Embryonic facial prominence (tissue), 1 donor: Measurements from ENCODE around the gene PPIL6.
"Not testable (repeated sequence)": the region's sequence is repeated elsewhere in the genome, so short reads cannot be mapped to it uniquely, and the experiment has no call there.

Source experiments
- DNase-seq: peaks from one replicate; pipeline ENCODE4 v3.0.0-alpha.2; 2016; ENCODE audit errors: extremely low spot score

Gene PPIL6

DNA sequence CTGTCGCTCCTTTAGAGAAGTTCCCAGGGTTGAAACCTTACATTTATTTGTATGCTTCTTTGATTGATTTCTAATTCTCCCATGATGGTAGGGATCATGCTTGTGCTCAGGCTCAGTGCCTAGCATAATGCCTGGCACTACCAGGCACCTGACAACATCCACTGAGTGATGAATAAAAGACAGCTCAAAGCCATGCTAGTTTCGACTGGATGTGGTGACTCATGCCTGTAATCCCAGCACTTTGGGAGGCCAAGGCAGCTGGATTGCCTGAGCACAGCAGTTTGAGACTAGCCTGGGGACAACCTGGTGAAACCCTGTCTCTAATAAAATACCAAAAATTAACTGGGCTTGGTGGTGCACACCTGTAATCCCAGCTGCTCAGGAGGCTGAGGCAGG lies 46.5 kb downstream of the PPIL6 start:
- no peak for DNase-seq

DNA sequence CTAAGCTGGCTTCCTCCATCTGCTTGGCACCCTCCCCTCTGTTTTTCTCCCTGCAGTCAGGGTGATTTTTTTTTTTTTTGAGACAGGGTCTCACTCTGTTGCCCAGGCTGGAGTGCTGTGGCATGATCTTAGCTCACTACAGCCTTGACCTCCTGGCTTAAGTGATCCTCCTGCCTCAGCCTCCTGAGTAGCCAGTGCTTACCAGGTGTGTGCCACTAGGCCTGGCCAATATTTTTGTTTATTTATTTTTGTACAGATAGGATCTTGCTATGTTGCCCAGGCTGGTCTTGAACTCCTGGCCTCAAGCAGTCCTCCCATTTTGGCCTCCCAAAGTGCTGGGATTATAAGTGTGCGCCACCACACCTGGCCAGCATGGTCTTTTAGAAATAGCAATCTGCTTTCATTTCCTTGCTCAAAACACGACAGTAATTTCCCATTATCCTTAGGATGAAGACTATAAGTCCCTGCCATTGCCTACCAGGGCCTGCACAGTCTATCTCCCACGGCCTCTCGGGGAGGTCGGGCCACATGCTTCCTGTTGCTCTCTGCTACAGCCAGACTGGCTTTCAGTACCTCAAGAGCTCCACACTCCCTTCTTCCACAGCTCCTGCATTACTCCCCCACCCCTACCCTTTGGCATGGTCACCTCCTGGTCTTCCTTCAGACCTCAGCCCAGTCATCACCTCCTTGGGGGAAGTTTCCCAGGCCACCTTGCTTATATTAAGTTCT lies 47.1 kb downstream of the PPIL6 start:
- no peak for DNase-seq

DNA sequence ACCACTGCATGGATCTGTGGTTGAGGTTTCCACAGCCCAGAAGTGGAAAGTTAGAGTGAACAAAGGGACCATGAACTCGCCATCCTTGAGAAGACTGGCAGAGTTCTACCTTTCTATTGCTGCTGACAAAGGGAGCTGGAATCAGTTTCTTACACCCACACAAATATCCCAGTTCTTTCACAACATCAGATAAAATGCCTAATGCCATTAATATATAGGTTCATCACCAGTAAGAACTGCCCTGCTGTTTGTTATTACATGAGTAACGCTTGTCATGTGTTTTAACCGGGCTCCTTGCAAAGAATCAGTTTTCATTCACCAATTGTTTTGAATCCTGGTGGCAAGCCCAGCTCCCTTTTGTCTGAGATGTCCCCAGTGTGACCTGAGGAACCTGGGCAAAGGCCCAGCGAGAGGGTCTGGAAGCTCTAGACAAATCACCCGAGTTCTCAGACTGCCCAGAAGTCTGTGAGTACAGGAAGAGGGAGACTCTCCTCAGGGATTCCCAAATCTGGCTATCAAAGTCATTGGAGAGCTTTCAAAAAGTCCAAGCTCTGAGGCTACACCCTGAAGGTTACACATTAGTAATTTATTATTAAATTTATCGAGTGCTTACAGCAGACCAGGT lies 50.7 kb downstream of the PPIL6 start:
- no peak for DNase-seq

DNA sequence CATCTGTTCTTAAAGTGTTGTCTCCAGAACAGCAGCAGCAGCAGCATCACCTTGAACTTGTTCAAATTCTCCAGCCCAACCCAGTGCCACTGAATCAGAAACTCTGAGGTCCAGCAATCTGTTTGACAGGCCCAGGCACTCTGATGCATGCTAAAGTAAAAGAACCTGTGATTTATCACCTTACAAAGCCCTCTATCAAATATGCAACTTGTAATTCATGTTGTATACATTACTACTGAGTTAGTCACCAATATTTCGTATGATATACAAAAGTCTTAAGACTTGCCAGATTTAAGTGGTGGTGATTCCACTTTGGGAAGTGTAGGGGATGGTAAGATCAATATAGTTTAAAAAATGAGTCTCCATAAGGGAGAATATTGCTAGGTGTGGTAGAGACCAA lies 52.2 kb downstream of the PPIL6 start:
- no peak for DNase-seq

DNA sequence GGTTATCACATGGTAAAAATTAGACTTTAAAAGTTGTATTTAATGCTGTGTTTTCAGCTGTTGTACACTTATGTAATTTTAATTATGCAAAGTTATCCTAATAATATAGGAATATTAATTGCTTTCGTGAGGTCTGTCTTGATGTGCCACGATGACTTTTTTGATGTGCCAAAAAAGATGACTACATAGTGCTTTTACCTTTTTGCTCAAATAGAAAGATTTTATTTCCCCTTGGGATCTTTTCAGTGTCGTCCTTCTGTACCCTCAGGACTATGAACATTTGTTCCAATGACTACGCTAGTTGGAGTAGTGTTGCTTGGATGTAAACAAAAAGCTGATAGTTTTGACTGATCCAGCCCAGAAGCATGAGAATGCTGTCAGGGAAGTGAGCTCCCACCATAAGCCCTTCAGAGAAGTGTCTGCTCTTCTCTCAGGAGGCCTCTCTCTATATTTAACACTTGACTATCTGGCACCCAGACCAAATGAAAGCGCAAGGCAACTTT lies 56.9 kb downstream of the PPIL6 start:
- no peak for DNase-seq

DNA sequence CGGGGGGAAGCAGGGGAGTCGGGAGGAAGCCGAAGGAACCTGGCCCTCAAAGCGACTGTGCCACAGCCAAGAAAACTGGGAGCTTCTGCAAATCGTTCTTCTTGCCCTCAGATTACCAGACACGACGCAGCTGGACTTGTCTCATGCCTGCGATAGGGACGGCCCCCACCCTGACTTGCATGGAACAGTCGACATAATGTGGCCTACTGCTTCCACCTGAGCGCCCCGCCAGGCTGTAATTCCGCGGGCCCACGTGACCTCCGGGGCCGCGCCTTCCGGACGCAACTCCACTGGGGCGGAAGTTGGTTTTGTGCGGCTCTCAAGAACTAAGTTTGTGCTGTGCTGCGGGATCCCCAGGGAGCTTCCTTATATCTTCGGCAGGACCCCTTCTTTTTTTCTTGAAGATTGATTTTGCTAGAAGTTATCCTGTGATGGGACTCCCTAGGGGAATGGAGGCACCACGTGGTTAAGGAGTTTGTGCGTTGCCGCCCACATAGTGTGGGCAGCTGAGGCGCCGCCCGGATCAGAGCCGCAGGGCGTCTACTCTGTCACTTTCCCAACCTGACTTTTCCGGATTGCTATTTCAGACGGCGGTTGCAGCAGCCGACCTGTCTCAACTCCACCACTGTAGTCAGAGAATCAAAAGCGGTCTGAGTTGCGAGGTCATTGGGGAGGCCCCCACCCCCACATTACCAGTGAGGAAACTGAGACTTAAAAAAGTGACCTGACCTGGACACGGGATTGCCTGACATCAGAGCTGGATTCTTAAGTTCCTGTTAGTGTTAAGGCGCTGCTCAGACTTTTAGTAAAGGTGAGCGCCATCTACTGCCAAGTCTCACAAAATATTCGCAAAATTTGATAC lies 57.6 kb downstream of the PPIL6 start:
- peak; percentile 84 for DNase-seq

DNA sequence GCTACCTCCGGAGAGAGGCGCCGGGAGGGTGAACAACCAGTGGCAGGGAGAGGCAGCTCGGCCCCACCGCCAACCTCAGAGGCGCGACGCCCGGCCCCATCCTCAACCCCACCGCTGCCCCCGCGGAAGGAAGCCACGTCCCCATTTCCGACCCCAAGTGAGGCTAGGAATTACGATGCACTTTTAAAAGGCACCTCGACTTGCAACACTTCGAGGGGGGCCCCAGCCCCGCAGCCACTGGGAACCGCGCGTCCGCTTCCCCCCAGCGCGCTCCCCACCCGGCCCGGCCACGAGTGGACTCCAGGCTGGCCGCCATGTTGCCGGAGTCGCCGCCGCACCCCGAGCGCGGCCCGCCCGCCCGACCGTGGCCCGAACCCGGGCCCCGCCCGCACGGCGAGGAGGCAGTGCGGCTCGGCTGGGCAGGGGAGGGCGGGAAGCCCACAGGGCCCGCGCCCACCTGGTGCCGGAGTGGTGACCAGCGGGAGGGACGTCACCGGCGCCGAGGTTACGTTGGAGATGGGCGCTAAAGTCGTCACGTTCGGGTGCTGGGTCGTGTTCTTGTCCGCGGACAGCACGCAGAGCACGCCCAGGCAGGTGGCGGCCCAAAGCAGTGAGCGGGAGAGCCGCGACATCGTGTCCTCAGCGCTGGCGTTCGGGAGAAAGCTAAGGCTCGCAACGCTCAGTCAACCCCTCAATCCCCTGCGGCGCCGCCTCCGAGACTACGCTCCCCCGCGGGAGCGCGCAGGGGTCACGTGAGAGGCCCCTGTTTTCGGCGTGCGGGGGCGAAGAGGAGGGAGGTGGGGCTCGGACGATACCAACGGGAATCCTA lies 58.5 kb downstream of the PPIL6 start, which contains the start of gene CD164:
Gene CD164, minus strand, starts transcription at position 721 of the 829 bp plus-strand sequence. Its CDS starts 89 bp downstream, at position 632.
- peak; percentile 85 for DNase-seq

DNA sequence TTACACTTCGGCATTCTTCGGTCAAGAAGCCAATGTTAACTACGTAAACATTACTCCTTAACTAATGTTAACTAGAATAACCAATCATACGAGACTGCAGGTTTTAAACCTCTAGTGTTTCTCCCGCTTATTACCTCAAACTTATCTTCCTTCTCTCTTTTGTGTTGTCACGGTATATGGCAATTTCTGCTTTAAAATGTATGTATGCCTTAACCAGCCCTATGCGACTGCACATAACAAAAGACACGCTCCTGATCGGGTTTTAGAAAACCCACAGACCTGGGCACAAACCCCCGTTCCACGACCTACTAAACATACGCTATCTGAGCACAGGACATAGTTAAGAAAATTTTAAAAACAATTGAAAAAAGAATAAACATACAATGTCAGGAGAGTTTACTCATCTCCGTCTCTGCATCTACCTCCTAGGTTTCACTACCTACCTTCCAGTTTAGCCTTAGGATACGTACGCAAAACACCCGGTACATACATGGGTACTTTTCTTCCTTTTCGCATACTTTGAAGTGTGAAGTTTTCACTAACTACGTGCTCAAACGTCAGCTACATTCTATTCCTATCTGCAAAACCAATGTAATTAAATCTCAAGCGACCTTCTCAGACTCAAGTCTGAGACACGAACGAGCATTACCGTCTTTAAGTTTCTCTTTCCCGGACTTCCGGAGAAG lies 59.2 kb downstream of the PPIL6 start:
- peak; percentile 23 for DNase-seq

DNA sequence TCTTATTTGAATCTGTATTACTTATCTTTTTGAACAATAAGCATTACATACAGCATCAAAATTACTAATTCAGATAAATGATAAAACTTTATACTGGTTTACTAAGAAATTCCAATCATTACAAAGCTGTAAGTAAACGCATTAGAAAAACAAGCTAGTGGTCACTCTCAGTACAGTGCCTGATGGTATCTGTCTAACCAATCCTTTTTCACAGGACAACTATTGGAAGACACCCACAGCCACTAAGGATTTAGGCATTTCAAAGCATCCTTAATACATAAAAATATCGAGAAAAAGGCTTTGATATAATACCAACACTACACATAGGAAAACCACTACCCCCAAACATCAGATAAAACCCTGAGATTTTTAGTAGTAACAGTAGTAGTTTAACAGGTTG lies 60.7 kb downstream of the PPIL6 start:
- DNase-seq: no peak

DNA sequence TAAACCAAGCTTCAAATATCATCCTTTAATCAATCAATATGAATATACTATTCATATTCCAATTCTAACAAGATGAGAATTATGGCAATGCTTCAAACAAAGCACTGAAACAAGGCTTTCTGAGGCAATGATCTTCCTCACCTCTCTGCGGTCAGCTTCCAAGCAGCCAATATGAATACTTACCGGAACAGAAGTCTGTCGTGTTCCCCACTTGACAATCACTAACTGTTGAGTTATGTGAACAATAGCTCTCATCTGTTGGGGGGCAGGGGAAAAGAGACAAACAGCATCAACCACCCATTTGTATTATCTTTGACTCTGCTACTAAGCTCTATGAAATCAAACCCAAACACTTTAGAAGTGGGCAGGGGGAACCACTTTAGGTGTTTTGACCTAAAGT lies 62.7 kb downstream of the PPIL6 start:
- DNase-seq: no peak

DNA sequence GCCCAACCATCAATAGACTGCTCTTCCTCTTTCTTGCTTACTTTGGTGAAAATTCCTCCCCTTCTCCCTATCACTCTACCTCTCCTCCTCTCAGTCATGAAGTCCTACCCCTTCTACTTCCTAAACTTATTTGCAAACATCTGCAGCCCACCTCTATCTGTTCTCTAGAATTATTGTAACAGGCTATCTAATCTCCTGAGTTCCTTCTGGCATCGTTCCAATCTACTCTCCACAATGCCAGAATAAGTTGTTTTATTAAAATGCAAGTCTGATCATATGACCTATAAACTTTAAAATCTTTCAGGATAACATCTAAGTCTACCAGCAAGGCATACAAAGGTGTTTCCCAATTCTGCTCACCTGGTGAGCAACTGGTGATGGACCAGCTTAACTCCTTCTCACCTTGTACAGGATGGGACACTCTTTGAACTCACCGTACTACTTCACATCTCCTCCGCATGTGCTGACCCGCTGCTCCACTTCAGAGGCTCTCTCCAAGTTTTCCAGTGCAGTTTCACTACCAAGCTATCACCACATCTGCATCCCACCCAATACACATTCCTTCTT lies 66.0 kb downstream of the PPIL6 start:
- no peak for DNase-seq

DNA sequence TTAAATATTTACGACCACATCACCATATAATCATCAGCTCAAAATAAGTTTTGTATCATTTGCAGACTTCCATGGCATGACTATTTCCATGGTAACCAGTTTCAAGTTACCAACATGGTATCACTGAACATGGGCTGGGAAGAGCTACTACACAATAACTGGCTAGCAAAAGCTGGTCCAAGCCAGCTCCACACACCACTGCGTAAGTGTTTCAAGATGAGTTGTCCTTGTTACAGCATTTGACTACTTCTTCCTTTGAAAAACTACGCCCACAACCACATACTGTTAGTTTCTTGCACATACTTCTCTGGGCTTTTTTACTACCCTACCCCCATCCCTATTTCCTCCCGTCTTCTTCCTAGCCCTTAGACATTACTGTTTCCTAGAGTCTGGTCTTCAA lies 66.7 kb downstream of the PPIL6 start:
- no peak for DNase-seq

DNA sequence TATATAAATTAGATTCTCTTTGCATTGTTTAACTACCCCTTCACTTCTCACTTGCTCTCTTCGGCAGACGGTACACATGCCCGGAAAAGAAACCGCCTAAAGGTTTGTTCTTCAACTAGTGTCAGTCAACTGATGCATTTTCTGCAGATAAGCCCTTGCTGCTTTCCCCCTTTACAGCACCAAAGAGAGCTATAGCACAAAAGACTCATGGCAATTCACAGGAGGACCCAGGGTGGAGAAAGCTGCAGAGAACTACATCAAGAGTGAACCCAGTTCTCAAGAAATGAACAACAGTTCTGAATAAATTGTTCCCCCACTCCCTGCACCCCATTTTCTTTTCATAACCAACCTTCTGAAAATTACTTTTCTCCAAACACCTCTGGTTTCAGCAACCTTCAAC lies 67.1 kb downstream of the PPIL6 start:
- DNase-seq: no peak

DNA sequence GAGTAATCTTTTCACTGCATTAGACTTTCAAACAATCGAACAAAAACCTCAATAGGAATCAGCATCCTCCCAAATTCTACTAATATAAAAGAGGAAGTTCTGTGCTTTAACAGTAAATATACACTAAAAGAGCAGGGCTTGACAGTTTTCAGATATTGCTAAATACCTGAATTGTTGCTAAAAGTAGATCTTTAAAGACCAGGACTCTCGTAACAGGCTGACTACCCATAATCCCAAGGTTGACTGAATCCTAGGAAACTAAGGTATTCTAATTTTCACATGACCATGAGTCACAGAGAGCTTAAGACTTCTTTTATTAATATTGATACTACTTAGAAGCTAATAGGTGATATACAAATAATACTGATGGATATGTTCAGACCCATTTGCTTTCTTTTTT lies 68.3 kb downstream of the PPIL6 start:
- no peak for DNase-seq

DNA sequence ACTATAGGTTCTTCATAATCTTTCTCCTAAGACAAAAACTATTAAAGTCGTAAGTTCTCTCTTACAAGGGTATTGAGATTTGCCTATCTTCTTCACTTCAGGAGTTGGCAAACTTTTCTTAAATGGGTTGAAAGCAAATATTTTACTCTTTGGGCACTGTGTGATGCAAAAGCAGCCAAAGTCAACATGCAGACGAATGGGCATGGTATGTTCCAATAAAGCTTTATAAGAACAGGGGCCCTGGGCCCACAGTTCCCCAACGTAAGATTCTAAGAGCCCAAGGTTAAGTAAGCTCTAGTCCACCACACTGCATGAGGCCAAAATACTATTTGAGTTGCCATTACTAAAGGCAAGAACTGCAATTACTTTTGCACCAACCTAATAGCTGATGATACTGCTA lies 69.6 kb downstream of the PPIL6 start:
- no peak for DNase-seq

DNA sequence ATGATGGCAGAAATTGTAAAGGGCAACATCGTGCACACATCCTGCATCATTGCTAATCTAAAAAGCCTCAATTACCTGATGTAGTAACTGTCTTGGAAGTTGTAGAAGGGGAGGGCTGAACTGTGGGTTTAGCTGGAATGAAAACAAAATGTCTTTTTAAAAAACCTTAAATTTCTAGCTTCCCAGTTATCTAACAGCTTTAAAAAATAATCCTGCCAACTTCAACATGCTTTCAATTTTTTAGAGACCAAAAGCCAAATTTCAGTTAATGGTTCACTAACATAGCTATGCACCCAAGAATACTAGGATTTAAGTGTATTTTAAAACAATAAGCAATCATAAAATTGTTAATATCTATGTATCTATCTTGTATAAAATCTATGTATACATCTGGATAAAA lies 70.1 kb downstream of the PPIL6 start:
- no peak for DNase-seq

DNA sequence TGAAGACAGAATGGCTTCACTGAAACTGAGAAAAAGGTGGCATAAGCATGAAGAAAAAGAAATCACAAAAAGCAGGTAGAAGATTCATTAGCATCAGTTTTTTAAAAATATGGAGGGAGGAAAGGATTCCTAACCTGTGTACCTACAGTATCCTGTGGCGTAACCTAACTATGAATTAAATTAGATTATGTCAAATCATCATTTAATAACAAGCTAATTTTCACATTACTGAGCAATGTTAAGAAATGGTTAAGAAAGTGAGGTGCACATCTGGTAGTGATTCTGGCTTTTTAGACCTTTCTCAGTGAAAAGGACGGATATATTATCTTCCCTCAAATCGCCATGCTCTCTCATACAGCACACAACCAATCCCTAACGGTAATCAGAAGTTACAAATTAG lies 70.7 kb downstream of the PPIL6 start:
- DNase-seq: no peak

DNA sequence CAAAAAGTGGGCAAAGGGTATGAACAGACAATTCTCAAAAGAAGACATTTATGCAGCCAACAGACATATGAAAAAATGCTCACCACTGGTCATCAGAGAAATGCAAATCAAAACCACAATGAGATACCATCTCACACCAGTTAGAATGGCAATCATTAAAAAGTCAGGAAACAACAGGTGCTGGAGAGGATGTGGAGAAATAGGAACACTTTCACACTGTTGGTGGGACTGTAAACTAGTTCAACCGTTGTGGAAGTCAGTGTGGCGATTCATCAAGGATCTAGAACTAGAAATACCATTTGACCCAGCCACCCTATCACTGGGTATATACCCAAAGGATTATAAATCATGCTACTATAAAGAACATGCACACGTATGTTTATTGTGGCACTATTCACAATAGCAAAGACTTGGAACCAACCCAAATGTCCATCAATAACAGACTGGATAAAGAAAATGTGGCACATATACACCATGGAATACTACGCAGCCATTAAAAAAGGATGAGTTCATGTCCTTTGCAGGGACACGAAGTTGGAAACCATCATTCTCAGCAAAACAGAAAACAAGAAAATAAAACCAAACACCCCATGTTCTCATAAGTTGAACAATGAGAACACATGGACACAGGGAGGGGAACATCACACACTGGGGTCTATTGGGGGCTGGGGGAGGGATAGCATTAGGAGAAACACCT lies 75.9 kb downstream of the PPIL6 start:
- not testable (repeated sequence) for DNase-seq

DNA sequence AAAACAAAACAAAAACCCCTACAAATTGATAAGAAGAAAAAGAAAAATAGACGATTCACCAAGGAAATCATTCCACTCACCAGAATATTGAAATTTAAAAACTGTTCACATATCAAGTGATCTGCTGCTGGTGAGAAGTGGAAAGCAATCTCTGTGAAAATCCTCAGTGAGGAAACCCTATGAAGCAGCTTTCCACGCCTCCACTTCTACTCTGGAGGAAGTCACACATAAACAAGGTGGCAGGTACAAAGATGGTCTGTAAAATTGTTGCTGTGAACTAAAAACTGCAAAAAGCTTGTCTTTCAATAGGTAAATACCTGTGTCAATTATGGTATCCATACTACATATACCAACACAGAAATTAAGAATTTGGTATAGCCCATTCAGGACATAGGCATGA lies 76.7 kb downstream of the PPIL6 start:
- no peak for DNase-seq
